ENCODE data around the gene ROBO3. TPM values are rescaled to one million over a fixed set of nuclear protein-coding genes. Genes with fewer than 3 reads are reported as not detected.

ROBO3 gene
- polyA plus RNA-seq, 4 donors = 4.5 to 16.1 (median 11.4) TPM

GRCh38 chr11:124859171-124859570 is 6.1 kb upstream of the ROBO3 start:
- no peak overlapping the region for H3K27ac ChIP-seq (ENCODE audit: low read depth in 1 of 3, low read length in 2 of 3)
- H3K27me3 ChIP-seq (ENCODE audit: control insufficient read depth in 3 of 3, insufficient read depth in 3 of 3, low read length in 3 of 3) = peaks cover 4 to 55% (median 22%) of the 10 kb centered on the region in 3 donors
- no peak overlapping the region for H3K4me3 ChIP-seq (ENCODE audit: low read depth in 1 of 3, low read length in 3 of 3)
- FAIRE-seq (no peak), DNase-seq (no peak)
- peaks cover 0 to 6% (median 0%) of the 10 kb centered on the region in 3 donors for H3K4me1 ChIP-seq (ENCODE audit: control insufficient read depth in 3 of 3, insufficient read depth in 2 of 3, low read depth in 1 of 3, low read length in 2 of 3)
- WGBS, 3 donors = 89 to 92% (median 90%) methylated on average over 2 of the region's 2 CpGs
- no peaks in the 10 kb centered on the region for H3K36me3 ChIP-seq (ENCODE audit: control insufficient read depth in 3 of 3, insufficient read depth in 2 of 3, low read depth in 1 of 3, low read length in 3 of 3)
- H3K9me3 ChIP-seq (ENCODE audit: control insufficient read depth in 2 of 2, insufficient read depth in 1 of 2, low read depth in 1 of 2, low read length in 1 of 2) = peaks cover 0 to 3% of the 10 kb centered on the region in 2 donors

GRCh38 chr11:124861670-124862069 is 3.6 kb upstream of the ROBO3 start:
- DNase-seq = no peak
- Histone ChIP-seq H3K36me3 (ENCODE audit: control insufficient read depth in 3 of 3, insufficient read depth in 2 of 3, low read depth in 1 of 3, low read length in 3 of 3) (no peaks in the 10 kb centered on the region), H3K9me3 (ENCODE audit: control insufficient read depth in 2 of 2, insufficient read depth in 1 of 2, low read depth in 1 of 2, low read length in 1 of 2) (no peaks in the 10 kb centered on the region), H3K27ac (ENCODE audit: low read depth in 1 of 3, low read length in 2 of 3) (no peak overlapping the region), H3K27me3 (ENCODE audit: control insufficient read depth in 3 of 3, insufficient read depth in 3 of 3, low read length in 3 of 3) (peaks cover 4 to 69% (median 38%) of the 10 kb centered on the region in 3 donors), H3K4me3 (ENCODE audit: low read depth in 1 of 3, low read length in 3 of 3) (no peak overlapping the region), H3K4me1 (ENCODE audit: control insufficient read depth in 3 of 3, insufficient read depth in 2 of 3, low read depth in 1 of 3, low read length in 2 of 3) (peaks cover 0 to 15% (median 0%) of the 10 kb centered on the region in 3 donors)
- no peak for FAIRE-seq
- 26 to 38% (median 34%) methylated on average over 4 of the region's 4 CpGs for WGBS, 3 donors

DNA sequence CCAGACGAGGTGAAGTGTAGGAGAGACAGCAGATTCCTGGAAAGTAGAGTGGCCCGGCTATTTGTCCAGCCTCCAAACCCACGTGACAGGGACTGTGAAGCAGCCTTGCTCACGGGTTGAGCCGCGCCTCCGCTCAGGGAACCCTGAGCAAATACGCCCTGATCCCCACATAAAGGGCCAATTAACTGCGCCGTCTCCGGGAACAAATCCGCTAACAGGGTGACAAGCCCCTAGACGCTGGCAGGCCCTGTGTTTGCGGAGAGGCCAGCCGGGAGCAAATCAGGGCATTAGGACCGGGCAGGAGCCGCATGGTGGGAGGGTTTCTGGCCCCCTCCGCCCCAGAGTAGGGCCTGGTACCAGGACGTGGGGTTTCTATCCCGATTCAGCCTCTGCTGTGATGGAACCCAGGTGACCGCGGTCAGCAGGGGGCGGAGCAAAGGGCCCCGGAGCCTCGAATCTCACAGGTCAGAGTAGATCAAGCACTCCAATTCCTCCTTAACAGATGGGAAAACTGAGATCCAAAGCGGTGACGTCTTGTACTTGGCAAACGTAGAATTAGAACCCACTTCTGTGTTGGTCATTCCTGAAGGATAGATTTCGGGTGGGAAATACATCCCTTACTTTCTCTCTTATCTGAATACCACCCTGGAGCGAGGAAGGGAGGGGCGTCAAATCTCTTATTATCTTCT is 2.0 kb upstream of the ROBO3 start:
- Histone ChIP-seq H3K9me3 (ENCODE audit: control insufficient read depth in 2 of 2, insufficient read depth in 1 of 2, low read depth in 1 of 2, low read length in 1 of 2) (no peaks in the 10 kb centered on the region), H3K36me3 (ENCODE audit: control insufficient read depth in 3 of 3, insufficient read depth in 2 of 3, low read depth in 1 of 3, low read length in 3 of 3) (no peaks in the 10 kb centered on the region), H3K4me3 (ENCODE audit: low read depth in 1 of 3, low read length in 3 of 3) (no peak overlapping the region), H3K4me1 (ENCODE audit: control insufficient read depth in 3 of 3, insufficient read depth in 2 of 3, low read depth in 1 of 3, low read length in 2 of 3) (peaks cover 0 to 15% (median 0%) of the 10 kb centered on the region in 3 donors), H3K27me3 (ENCODE audit: control insufficient read depth in 3 of 3, insufficient read depth in 3 of 3, low read length in 3 of 3) (peaks cover 4 to 85% (median 43%) of the 10 kb centered on the region in 3 donors), H3K27ac (ENCODE audit: low read depth in 1 of 3, low read length in 2 of 3) (no peak overlapping the region)
- WGBS, 3 donors = 3 to 5% (median 3%) methylated on average over 31 of the region's 31 CpGs
- peak; percentile 17 to 39 for DNase-seq
- no peak for FAIRE-seq

- Histone ChIP-seq H3K4me3 (ENCODE audit: low read depth in 1 of 3, low read length in 3 of 3) (no peak overlapping the region), H3K27ac (ENCODE audit: low read depth in 1 of 3, low read length in 2 of 3) (no peak overlapping the region), H3K27me3 (ENCODE audit: control insufficient read depth in 3 of 3, insufficient read depth in 3 of 3, low read length in 3 of 3) (peaks cover 4 to 88% (median 48%) of the 10 kb centered on the region in 3 donors), H3K4me1 (ENCODE audit: control insufficient read depth in 3 of 3, insufficient read depth in 2 of 3, low read depth in 1 of 3, low read length in 2 of 3) (peaks cover 0 to 15% (median 0%) of the 10 kb centered on the region in 3 donors), H3K36me3 (ENCODE audit: control insufficient read depth in 3 of 3, insufficient read depth in 2 of 3, low read depth in 1 of 3, low read length in 3 of 3) (no peaks in the 10 kb centered on the region), H3K9me3 (ENCODE audit: control insufficient read depth in 2 of 2, insufficient read depth in 1 of 2, low read depth in 1 of 2, low read length in 1 of 2) (no peaks in the 10 kb centered on the region)
- whole genome bisulfite sequencing, 3 donors = 7 to 9% (median 8%) methylated on average over 7 to 9 of the region's 9 CpGs
- FAIRE-seq = no peak
- DNase-seq = no peak
Measured at GRCh38 chr11:124863826-124864165, 1.4 kb upstream of the ROBO3 start.

DNA sequence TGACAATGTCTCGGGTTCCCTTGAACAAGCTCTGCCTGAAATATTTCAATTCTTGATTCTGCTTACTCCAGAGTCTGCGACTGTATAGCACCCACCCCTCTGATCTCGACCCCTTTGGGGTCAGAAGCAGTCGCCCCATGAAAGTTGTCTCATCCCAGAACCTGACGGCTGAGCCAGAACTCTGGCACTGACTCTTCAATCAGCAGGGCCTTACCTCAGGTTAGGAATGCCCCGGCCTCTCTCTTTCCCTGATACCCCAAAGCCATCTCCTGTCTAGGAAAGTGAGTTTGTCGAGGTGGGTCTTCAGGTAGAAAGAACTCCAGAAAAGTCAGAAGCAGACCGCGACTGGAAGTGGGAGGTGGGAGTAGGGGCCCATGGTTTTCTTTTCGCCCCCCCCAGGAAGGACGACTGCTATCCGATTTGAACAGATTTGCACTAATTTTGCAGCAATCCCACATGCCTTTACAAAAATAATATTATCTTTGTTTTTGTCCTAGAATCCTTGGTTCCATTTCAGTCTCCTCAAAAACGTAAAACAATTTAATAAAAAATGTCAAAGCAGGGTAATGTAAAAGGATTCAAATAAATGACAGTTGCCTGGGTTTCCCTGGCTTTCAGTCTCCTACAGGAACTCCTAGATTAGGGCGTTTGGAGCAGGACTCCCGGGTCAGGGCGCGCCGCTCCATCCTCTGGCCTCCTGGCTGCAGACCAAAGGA is 898 bp upstream of the ROBO3 start:
- no peak for FAIRE-seq
- 13 to 19% (median 14%) methylated on average over 18 of the region's 18 CpGs for WGBS, 3 donors
- H3K27me3 ChIP-seq (ENCODE audit: control insufficient read depth in 3 of 3, insufficient read depth in 3 of 3, low read length in 3 of 3) = peaks cover 4 to 91% (median 54%) of the 10 kb centered on the region in 3 donors

GRCh38 chr11:124864892-124865180 is 396 bp upstream of the ROBO3 start:
- peaks cover 0 to 3% of the 10 kb centered on the region in 2 donors for H3K9me3 ChIP-seq (ENCODE audit: control insufficient read depth in 2 of 2, insufficient read depth in 1 of 2, low read depth in 1 of 2, low read length in 1 of 2)
- H3K4me3 ChIP-seq (ENCODE audit: low read depth in 1 of 3, low read length in 3 of 3) = no peak overlapping the region
- peaks cover 4 to 93% (median 57%) of the 10 kb centered on the region in 3 donors for H3K27me3 ChIP-seq (ENCODE audit: control insufficient read depth in 3 of 3, insufficient read depth in 3 of 3, low read length in 3 of 3)
- WGBS, 3 donors = 4 to 7% (median 5%) methylated on average over 9 of the region's 9 CpGs
- no peak for DNase-seq
- peaks cover 0 to 22% (median 0%) of the 10 kb centered on the region in 3 donors for H3K4me1 ChIP-seq (ENCODE audit: control insufficient read depth in 3 of 3, insufficient read depth in 2 of 3, low read depth in 1 of 3, low read length in 2 of 3)
- H3K36me3 ChIP-seq (ENCODE audit: control insufficient read depth in 3 of 3, insufficient read depth in 2 of 3, low read depth in 1 of 3, low read length in 3 of 3) = no peaks in the 10 kb centered on the region
- FAIRE-seq = no peak
- no peak overlapping the region for H3K27ac ChIP-seq (ENCODE audit: low read depth in 1 of 3, low read length in 2 of 3)

More for the DNA sequence above, 898 bp upstream of the ROBO3 start:
- H3K9me3 ChIP-seq (ENCODE audit: control insufficient read depth in 2 of 2, insufficient read depth in 1 of 2, low read depth in 1 of 2, low read length in 1 of 2) = peaks cover 0 to under 1% of the 10 kb centered on the region in 2 donors
- no peaks in the 10 kb centered on the region for H3K36me3 ChIP-seq (ENCODE audit: control insufficient read depth in 3 of 3, insufficient read depth in 2 of 3, low read depth in 1 of 3, low read length in 3 of 3)
- H3K4me1 ChIP-seq (ENCODE audit: control insufficient read depth in 3 of 3, insufficient read depth in 2 of 3, low read depth in 1 of 3, low read length in 2 of 3) = peaks cover 0 to 20% (median 0%) of the 10 kb centered on the region in 3 donors
- H3K27ac ChIP-seq (ENCODE audit: low read depth in 1 of 3, low read length in 2 of 3) = no peak overlapping the region
- DNase-seq = no peak
- no peak overlapping the region for H3K4me3 ChIP-seq (ENCODE audit: low read depth in 1 of 3, low read length in 3 of 3)

DNA sequence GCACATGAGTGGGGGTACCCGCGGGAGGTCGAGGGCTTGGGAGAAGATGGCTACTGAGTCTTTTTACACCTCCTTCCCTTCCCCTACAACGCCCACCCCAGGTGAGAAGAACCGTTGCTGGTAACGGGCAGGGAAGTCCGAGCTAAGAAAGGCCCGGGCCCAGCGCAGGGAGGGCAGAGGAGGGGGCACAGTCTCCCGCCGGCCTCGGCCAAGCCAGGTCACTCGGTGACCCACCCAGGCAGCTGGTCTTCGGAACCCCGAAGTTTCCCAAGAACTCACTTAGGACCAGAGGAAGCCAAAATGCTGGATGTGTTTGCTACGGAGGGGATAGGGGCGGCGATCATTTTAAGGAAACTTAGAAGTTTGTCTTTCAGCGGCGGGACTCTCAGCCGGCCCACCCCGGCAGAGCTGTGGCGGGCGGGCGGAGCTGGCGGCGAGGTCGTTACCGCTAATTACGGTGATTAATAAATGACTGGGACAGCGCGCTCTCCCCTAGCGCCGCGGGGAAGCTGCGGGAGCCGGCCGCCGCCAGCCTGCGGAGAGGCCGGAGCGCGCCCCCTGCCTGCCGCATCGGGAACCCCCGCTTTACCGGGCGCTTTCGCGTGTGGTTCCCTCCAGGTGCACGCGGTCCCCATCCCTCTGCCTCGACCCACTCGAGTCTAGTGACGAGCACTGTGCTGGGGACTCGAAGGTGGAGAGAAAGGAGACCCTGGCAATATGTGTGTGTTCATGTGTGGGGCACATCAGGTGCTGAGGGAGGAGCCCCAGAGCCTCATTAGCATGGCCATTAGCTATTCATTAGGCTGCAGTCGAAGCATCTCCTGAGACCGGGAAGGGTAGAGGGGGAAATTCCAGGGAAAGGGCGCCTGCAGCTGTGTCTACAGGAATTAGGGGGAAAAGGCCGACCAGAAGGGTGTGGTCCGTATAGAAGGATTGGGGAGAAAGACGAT is 945 bp downstream of the ROBO3 start:
- peaks cover 0 to 22% (median 0%) of the 10 kb centered on the region in 3 donors for H3K4me1 ChIP-seq (ENCODE audit: control insufficient read depth in 3 of 3, insufficient read depth in 2 of 3, low read depth in 1 of 3, low read length in 2 of 3)
- H3K27ac ChIP-seq (ENCODE audit: low read depth in 1 of 3, low read length in 2 of 3) = no peak overlapping the region
- H3K4me3 ChIP-seq (ENCODE audit: low read depth in 1 of 3, low read length in 3 of 3) = no peak overlapping the region
- peaks cover 0 to 3% of the 10 kb centered on the region in 2 donors for H3K9me3 ChIP-seq (ENCODE audit: control insufficient read depth in 2 of 2, insufficient read depth in 1 of 2, low read depth in 1 of 2, low read length in 1 of 2)
- no peaks in the 10 kb centered on the region for H3K36me3 ChIP-seq (ENCODE audit: control insufficient read depth in 3 of 3, insufficient read depth in 2 of 3, low read depth in 1 of 3, low read length in 3 of 3)
- peaks cover 4 to 100% (median 67%) of the 10 kb centered on the region in 3 donors for H3K27me3 ChIP-seq (ENCODE audit: control insufficient read depth in 3 of 3, insufficient read depth in 3 of 3, low read length in 3 of 3)
- WGBS, 3 donors = 2% methylated on average over 57 to 62 of the region's 62 CpGs
- peak; percentile 25 to 57 for DNase-seq
- FAIRE-seq = no peak

GRCh38 chr11:124867700-124868099 is 2.5 kb downstream of the ROBO3 start:
- WGBS, 3 donors = 3 to 5% (median 5%) methylated on average over 8 of the region's 8 CpGs
- Histone ChIP-seq H3K27ac (ENCODE audit: low read depth in 1 of 3, low read length in 2 of 3) (no peak overlapping the region), H3K27me3 (ENCODE audit: control insufficient read depth in 3 of 3, insufficient read depth in 3 of 3, low read length in 3 of 3) (peaks cover 4 to 100% (median 64%) of the 10 kb centered on the region in 3 donors), H3K9me3 (ENCODE audit: control insufficient read depth in 2 of 2, insufficient read depth in 1 of 2, low read depth in 1 of 2, low read length in 1 of 2) (peaks cover 0 to 3% of the 10 kb centered on the region in 2 donors), H3K4me1 (ENCODE audit: control insufficient read depth in 3 of 3, insufficient read depth in 2 of 3, low read depth in 1 of 3, low read length in 2 of 3) (peaks cover 0 to 22% (median 0%) of the 10 kb centered on the region in 3 donors), H3K36me3 (ENCODE audit: control insufficient read depth in 3 of 3, insufficient read depth in 2 of 3, low read depth in 1 of 3, low read length in 3 of 3) (no peaks in the 10 kb centered on the region), H3K4me3 (ENCODE audit: low read depth in 1 of 3, low read length in 3 of 3) (no peak overlapping the region)
- DNase-seq (peak in 1 of 2 donors; percentile 36), FAIRE-seq (no peak)
